GM12878 (cell line): ENCODE results near the gene CALY. TPM values are rescaled to one million over a fixed set of nuclear protein-coding genes. Genes with fewer than 3 reads are reported as not detected.
A peak's percentile ranks its signal among the peaks of the same experiment; 100 is the strongest.

Experiments used
- ASH2L ChIP-seq: fragments of 300-600, 200-600 bp; sonication (generic); IDR thresholded peaks from 2 replicates; pipeline ENCODE4 v1.6.1; 2017; ENCODE audit warnings: low read depth, mild to moderate bottlenecking, borderline replicate concordance
- HDAC2 ChIP-seq: fragments of 200-600 bp; sonication (generic); IDR thresholded peaks from 2 replicates; pipeline ENCODE4 v1.6.1; 2017
- LARP7 ChIP-seq: fragments of 450-650 bp; IDR thresholded peaks from 2 replicates; pipeline ENCODE4 v1.6.1; 2017; ENCODE audit warnings: mild to moderate bottlenecking
- MEF2B ChIP-seq: fragments of 450-650 bp; IDR thresholded peaks from 2 replicates; pipeline ENCODE4 v1.6.1; 2018; ENCODE audit warnings: mild to moderate bottlenecking, moderate library complexity; ENCODE audit not compliant: partially characterized antibody, poor library complexity, severe bottlenecking
- MTA2 ChIP-seq: fragments of 450-650 bp; IDR thresholded peaks from 2 replicates; pipeline ENCODE4 v1.6.1; 2016; ENCODE audit warnings: low read depth, mild to moderate bottlenecking, moderate library complexity
- MTA3 ChIP-seq: IDR thresholded peaks from 2 replicates; pipeline ENCODE4 v1.6.1; 2012; ENCODE audit warnings: low read length, inconsistent platforms, borderline replicate concordance
- MYB ChIP-seq: fragments of 150-350 bp; IDR thresholded peaks from 2 replicates; pipeline ENCODE4 v1.6.1; 2014; ENCODE audit warnings: mild to moderate bottlenecking, low read depth, low read length, borderline replicate concordance
- SIX5 ChIP-seq: IDR thresholded peaks from 2 replicates; pipeline ENCODE4 v1.6.1; 2011; ENCODE audit warnings: mild to moderate bottlenecking, low read depth, low read length, moderate library complexity; ENCODE audit not compliant: severe bottlenecking
- ZSCAN29 ChIP-seq: fragments of 450-650 bp; IDR thresholded peaks from 2 replicates; pipeline ENCODE4 v1.6.1; 2017; ENCODE audit warnings: mild to moderate bottlenecking, moderate library complexity
- polyA plus RNA-seq, 11 experiments: library from polyadenylated mRNA; depleted of rRNA in 4 of 11; unstranded in 6 of 11; stranded (reverse) in 5 of 11; fragments of >200 nt; fragmentation: Nextera tagmentation in 4 of 11; fragmentation: Illumina TruSeq in 1 of 11; extraction: Ambion mirVana in 4 of 11; extraction: Trizol in 1 of 11; gene quantifications; 1 replicate in 1 of 11; 2 replicates in 10 of 11; pipeline versions ENCODE4 v1.2.1 to v1.2.3, GENCODE V29; 2011 to 2016; ENCODE audit warnings: inconsistent platforms in 2 of 11, missing spikeins in 2 of 11, low read depth in 1 of 11
- total RNA-seq, 4 experiments: library from RNA; depleted of rRNA in 3 of 4; stranded (reverse); fragments of >200 nt in 3 of 4; fragmentation: Illumina TruSeq in 1 of 4; extraction: Trizol in 1 of 4; gene quantifications; 2 replicates each; pipeline versions ENCODE4 v1.2.1 to v1.2.3, GENCODE V29; 2013 to 2021
- TF ChIP-seq, protein P1 (sequence below): fragments of 450-650 bp; IDR thresholded peaks from 2 replicates; pipeline ENCODE4 v1.6.1; 2018; ENCODE audit warnings: borderline replicate concordance, mild to moderate bottlenecking; ENCODE audit not compliant: partially characterized antibody
- TF ChIP-seq, protein P2 (sequence below): fragments of 450-650 bp; IDR thresholded peaks from 2 replicates; pipeline ENCODE4 v1.6.1; 2014; ENCODE audit warnings: mild to moderate bottlenecking
- TF ChIP-seq, protein P3 (sequence below): fragments of 450-650 bp; IDR thresholded peaks from 2 replicates; pipeline ENCODE4 v1.6.1; 2017; ENCODE audit warnings: mild to moderate bottlenecking
- TF ChIP-seq, protein P4 (sequence below): fragments of 450-650 bp; formaldehyde crosslinking; IDR thresholded peaks from 2 replicates; pipeline ENCODE4 v1.5.0; 2022; ENCODE audit warnings: mild to moderate bottlenecking, missing genetic modification characterization
- TF ChIP-seq, protein P5 (sequence below): fragments of 450-650 bp; IDR thresholded peaks from 2 replicates; pipeline ENCODE4 v1.6.1; 2017; ENCODE audit warnings: mild to moderate bottlenecking, moderate library complexity

The CALY gene
- total and polyA plus RNA-seq, 10 of the 15 experiments (the other 5 are each of a cell fraction or from before 2014, with no cell fraction given): 0.07 TPM; not detected in 9

DNA sequence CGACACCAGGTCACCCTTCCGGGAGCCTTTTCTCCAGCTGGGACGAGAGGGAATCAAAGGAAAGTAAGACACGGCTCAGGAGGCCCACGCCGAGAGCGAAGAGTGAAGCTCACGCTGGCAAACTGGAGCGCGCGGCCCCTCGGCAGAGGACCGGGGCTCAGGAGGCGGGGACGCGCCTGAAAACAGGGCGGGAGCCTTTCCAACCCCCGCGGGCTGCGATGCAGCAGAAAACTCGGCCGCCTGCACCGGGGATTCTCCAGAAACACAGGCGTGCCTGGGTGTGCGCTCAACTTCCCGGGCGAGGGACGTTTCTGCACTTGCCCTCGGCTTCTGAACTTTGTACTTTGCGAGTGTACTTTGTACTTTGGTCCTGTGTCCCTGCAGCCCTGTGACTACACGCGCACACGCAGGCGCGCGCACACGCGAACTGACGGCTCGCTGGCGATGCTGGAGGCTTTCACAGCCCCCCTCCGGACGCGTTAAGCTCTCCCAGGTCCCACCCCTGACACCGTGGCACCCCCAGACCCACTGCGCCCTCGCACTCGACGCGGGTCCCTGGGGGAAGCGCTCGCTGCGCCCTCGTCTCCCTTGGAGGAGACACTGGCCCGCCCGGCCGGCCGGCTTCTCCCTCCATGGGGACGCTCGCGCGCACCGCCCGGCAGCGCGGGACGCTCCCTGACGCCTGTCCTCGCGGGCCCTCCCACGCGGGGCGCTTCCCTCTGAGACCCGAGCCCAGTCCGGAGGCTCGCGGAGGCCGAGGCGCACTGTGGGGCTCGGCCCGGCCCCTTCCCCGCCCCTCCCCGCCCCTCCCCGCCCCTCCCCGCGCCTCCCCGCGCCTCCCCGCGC is 41.8 kb upstream of the CALY start (continued):
- TF ChIP-seq, protein P1, sequence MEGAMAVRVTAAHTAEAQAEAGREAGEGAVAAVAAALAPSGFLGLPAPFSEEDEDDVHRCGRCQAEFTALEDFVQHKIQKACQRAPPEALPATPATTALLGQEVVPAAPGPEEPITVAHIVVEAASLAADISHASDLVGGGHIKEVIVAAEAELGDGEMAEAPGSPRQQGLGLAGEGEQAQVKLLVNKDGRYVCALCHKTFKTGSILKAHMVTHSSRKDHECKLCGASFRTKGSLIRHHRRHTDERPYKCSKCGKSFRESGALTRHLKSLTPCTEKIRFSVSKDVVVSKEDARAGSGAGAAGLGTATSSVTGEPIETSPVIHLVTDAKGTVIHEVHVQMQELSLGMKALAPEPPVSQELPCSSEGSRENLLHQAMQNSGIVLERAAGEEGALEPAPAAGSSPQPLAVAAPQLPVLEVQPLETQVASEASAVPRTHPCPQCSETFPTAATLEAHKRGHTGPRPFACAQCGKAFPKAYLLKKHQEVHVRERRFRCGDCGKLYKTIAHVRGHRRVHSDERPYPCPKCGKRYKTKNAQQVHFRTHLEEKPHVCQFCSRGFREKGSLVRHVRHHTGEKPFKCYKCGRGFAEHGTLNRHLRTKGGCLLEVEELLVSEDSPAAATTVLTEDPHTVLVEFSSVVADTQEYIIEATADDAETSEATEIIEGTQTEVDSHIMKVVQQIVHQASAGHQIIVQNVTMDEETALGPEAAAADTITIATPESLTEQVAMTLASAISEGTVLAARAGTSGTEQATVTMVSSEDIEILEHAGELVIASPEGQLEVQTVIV: no peak
- TF ChIP-seq HDAC2: no peak
- TF ChIP-seq, protein P2, sequence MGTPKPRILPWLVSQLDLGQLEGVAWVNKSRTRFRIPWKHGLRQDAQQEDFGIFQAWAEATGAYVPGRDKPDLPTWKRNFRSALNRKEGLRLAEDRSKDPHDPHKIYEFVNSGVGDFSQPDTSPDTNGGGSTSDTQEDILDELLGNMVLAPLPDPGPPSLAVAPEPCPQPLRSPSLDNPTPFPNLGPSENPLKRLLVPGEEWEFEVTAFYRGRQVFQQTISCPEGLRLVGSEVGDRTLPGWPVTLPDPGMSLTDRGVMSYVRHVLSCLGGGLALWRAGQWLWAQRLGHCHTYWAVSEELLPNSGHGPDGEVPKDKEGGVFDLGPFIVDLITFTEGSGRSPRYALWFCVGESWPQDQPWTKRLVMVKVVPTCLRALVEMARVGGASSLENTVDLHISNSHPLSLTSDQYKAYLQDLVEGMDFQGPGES: no peak
- no peak for TF ChIP-seq ASH2L
- TF ChIP-seq ZSCAN29: no peak
- TF ChIP-seq, protein P3, sequence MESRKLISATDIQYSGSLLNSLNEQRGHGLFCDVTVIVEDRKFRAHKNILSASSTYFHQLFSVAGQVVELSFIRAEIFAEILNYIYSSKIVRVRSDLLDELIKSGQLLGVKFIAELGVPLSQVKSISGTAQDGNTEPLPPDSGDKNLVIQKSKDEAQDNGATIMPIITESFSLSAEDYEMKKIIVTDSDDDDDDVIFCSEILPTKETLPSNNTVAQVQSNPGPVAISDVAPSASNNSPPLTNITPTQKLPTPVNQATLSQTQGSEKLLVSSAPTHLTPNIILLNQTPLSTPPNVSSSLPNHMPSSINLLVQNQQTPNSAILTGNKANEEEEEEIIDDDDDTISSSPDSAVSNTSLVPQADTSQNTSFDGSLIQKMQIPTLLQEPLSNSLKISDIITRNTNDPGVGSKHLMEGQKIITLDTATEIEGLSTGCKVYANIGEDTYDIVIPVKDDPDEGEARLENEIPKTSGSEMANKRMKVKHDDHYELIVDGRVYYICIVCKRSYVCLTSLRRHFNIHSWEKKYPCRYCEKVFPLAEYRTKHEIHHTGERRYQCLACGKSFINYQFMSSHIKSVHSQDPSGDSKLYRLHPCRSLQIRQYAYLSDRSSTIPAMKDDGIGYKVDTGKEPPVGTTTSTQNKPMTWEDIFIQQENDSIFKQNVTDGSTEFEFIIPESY: no peak
- TF ChIP-seq MEF2B: peak; percentile 35
- TF ChIP-seq MTA2: no peak; the same call in 1 of the 2 replicates
- TF ChIP-seq MTA3: no peak
- TF ChIP-seq, protein P4, sequence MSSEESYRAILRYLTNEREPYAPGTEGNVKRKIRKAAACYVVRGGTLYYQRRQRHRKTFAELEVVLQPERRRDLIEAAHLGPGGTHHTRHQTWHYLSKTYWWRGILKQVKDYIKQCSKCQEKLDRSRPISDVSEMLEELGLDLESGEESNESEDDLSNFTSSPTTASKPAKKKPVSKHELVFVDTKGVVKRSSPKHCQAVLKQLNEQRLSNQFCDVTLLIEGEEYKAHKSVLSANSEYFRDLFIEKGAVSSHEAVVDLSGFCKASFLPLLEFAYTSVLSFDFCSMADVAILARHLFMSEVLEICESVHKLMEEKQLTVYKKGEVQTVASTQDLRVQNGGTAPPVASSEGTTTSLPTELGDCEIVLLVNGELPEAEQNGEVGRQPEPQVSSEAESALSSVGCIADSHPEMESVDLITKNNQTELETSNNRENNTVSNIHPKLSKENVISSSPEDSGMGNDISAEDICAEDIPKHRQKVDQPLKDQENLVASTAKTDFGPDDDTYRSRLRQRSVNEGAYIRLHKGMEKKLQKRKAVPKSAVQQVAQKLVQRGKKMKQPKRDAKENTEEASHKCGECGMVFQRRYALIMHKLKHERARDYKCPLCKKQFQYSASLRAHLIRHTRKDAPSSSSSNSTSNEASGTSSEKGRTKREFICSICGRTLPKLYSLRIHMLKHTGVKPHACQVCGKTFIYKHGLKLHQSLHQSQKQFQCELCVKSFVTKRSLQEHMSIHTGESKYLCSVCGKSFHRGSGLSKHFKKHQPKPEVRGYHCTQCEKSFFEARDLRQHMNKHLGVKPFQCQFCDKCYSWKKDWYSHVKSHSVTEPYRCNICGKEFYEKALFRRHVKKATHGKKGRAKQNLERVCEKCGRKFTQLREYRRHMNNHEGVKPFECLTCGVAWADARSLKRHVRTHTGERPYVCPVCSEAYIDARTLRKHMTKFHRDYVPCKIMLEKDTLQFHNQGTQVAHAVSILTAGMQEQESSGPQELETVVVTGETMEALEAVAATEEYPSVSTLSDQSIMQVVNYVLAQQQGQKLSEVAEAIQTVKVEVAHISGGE (CRISPR knock-in tag): no peak
- no peak for TF ChIP-seq SIX5
- TF ChIP-seq LARP7: peak; percentile 67
- TF ChIP-seq, protein P5, sequence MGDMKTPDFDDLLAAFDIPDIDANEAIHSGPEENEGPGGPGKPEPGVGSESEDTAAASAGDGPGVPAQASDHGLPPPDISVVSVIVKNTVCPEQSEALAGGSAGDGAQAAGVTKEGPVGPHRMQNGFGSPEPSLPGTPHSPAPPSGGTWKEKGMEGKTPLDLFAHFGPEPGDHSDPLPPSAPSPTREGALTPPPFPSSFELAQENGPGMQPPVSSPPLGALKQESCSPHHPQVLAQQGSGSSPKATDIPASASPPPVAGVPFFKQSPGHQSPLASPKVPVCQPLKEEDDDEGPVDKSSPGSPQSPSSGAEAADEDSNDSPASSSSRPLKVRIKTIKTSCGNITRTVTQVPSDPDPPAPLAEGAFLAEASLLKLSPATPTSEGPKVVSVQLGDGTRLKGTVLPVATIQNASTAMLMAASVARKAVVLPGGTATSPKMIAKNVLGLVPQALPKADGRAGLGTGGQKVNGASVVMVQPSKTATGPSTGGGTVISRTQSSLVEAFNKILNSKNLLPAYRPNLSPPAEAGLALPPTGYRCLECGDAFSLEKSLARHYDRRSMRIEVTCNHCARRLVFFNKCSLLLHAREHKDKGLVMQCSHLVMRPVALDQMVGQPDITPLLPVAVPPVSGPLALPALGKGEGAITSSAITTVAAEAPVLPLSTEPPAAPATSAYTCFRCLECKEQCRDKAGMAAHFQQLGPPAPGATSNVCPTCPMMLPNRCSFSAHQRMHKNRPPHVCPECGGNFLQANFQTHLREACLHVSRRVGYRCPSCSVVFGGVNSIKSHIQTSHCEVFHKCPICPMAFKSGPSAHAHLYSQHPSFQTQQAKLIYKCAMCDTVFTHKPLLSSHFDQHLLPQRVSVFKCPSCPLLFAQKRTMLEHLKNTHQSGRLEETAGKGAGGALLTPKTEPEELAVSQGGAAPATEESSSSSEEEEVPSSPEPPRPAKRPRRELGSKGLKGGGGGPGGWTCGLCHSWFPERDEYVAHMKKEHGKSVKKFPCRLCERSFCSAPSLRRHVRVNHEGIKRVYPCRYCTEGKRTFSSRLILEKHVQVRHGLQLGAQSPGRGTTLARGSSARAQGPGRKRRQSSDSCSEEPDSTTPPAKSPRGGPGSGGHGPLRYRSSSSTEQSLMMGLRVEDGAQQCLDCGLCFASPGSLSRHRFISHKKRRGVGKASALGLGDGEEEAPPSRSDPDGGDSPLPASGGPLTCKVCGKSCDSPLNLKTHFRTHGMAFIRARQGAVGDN: 0 out of 2 replicates have a peak, but pooled peaks have one; percentile 24
- TF ChIP-seq MYB: no peak
